Measurements from ENCODE around the gene ABL2. TPM values are rescaled to one million over a fixed set of nuclear protein-coding genes. Genes with fewer than 3 reads are reported as not detected.

Gene ABL2
- total and polyA plus RNA-seq, 12 donors: 2.5 to 14.4 (median 10.9) TPM

DNA sequence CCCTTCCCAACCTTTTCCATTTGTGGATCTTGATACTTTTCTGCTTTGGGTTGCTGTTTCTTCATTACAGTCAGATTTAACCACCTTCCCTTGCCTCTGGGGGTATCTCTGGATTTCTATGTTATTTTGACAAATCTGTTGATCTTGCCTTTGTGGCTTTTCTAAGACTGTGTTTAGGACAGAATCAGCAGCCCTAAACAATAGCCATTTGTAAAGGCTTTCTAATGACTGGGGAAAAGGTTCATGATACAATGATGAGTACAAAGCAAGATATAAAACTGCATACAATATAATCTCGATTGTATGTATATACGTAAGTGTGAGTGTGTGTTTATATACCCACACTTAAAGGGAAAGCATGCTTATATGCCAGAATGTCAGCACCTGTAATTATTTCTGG is 176.0 kb downstream of the ABL2 start:
- TF ChIP-seq, protein P1, sequence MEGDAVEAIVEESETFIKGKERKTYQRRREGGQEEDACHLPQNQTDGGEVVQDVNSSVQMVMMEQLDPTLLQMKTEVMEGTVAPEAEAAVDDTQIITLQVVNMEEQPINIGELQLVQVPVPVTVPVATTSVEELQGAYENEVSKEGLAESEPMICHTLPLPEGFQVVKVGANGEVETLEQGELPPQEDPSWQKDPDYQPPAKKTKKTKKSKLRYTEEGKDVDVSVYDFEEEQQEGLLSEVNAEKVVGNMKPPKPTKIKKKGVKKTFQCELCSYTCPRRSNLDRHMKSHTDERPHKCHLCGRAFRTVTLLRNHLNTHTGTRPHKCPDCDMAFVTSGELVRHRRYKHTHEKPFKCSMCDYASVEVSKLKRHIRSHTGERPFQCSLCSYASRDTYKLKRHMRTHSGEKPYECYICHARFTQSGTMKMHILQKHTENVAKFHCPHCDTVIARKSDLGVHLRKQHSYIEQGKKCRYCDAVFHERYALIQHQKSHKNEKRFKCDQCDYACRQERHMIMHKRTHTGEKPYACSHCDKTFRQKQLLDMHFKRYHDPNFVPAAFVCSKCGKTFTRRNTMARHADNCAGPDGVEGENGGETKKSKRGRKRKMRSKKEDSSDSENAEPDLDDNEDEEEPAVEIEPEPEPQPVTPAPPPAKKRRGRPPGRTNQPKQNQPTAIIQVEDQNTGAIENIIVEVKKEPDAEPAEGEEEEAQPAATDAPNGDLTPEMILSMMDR (IDR thresholded peaks at IDR 0.05): no peak
- Histone ChIP-seq H3K9me3 (peaks cover 0 to 8% (median 0%) of the 10 kb centered on the region in 11 donors), H3K27me3 (no peaks in the 10 kb centered on the region), H3K27ac (no peak overlapping the region), H3K4me1 (peaks cover 0 to 11% (median 0%) of the 10 kb centered on the region in 9 donors), H3K4me3 (no peak overlapping the region), H3K36me3 (peaks cover 0 to 57% (median 13%) of the 10 kb centered on the region in 9 donors)
- intact Hi-C loops (cut with DNase I): no loop called here
- ATAC-seq (no peak), DNase-seq (no peak)
- WGBS, 2 donors: 91 to 92% methylated on average over 2 of the region's 2 CpGs

DNA sequence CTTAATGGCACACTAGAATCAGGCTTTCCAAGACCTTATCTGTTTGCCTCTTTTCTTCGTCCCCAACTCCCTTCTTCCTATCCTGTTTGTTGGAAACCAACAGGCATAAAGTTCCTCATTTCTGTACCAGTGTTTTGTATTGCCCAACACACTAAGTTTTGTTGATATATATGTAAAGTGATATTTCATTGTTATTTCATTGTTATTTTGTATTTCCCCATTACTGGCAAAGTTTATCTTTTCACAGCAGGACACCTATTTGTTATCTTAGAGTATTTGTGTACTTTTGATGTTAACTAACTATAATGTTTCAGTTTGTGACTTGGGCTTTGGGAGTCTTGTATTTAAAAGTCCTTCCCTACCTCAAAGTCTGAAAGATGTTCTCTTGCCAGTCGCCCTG is 176.7 kb downstream of the ABL2 start:
- 82 to 89% methylated on average over 2 of the region's 2 CpGs for WGBS, 2 donors
- H3K4me1 ChIP-seq: peaks cover 0 to 11% (median 6%) of the 10 kb centered on the region in 9 donors
- H3K27me3 ChIP-seq: no peaks in the 10 kb centered on the region
- no peak overlapping the region for H3K27ac ChIP-seq
- no peak overlapping the region for H3K4me3 ChIP-seq
- DNase-seq (no peak), ATAC-seq (no peak)
- TF ChIP-seq, protein P1 (IDR thresholded peaks at IDR 0.05): no peak
- intact Hi-C loops (cut with DNase I): no loop called here
- peaks cover 0 to 8% (median 0%) of the 10 kb centered on the region in 11 donors for H3K9me3 ChIP-seq
- H3K36me3 ChIP-seq: peaks cover 0 to 53% (median 13%) of the 10 kb centered on the region in 9 donors

Other genes starting within 250 kb of the ABL2 start
- gene FAM20B, start 203.8 kb downstream of the ABL2 start, total RNA-seq: 10 to 100 TPM; 44.5 to 63.4 (median 51.1) TPM
- 10 to 100 TPM; 11.9 to 23.7 TPM for gene FAM20B, start 203.8 kb downstream of the ABL2 start, polyA plus RNA-seq
- 10 to 100 TPM in 6 of 10 donors, 1 to 10 TPM in 4; 6.8 to 18.0 (median 10.9) TPM for gene TOR3A, start 147.6 kb downstream of the ABL2 start, total RNA-seq
- gene TOR3A, start 147.6 kb downstream of the ABL2 start, polyA plus RNA-seq: 10 to 100 TPM in 1 of 2 donors, 1 to 10 TPM in 1; 5.9 to 16.8 TPM
- 10 to 100 TPM in 2 of 10 donors, 1 to 10 TPM in 8; 5.5 to 19.4 (median 7.6) TPM for gene SOAT1, start 64.1 kb upstream of the ABL2 start, total RNA-seq
- 1 to 10 TPM; 2.6 to 3.0 TPM for gene SOAT1, start 64.1 kb upstream of the ABL2 start, polyA plus RNA-seq
- gene AXDND1, start 136.3 kb upstream of the ABL2 start, total RNA-seq: under 1 TPM in 3 of 10 donors, not detected in 7; 0.12 to 0.17 (median 0.17) TPM
- under 1 TPM in 1 of 2 donors, not detected in 1; 0.03 TPM for gene AXDND1, start 136.3 kb upstream of the ABL2 start, polyA plus RNA-seq

All from heart right ventricle (tissue), 16 donors.